GM20431 (cell line): ENCODE data around the gene DEPDC1B.
"Not testable (repeated sequence)": the region's sequence is repeated elsewhere in the genome, so short reads cannot be mapped to it uniquely, and the experiment has no call there.

ENCODE experiments used
- in situ Hi-C: fragments of 300-500 bp; cut with MseI, MboI; formaldehyde crosslinking; loops from one replicate; pipeline ENCODE4 v1.15.0; 2020; ENCODE audit warnings: low sequenced_read_pairs; ENCODE audit not compliant: unreplicated experiment

DEPDC1B gene

GRCh38 chr5:60594715-60595477, 105.1 kb downstream of the DEPDC1B start:
- in situ Hi-C loops = no loop called here

DNA sequence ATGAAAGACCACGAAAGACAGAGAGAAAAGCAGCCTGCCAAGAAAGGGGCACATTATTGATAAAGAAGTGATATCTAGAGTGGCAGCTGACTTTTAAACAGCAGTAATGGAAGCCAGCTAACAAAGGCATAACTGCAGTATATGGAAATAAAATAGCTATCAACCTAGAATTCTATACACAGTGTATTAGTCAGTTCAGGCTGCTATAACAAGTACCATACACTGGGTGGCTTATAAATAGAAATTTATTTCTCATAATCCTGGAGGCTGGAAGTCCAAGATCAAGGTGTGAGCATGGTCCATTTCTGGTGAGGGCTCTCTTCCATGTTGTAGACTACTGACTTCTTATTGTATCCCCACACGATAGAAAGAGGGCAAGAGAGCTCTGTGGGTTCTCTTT, 109.8 kb downstream of the DEPDC1B start:
- in situ Hi-C loops = no loop called here

GRCh38 chr5:60587312-60587711, 112.7 kb downstream of the DEPDC1B start:
- in situ Hi-C loops = not testable (repeated sequence)

- in situ Hi-C loops = no loop called here
Observed at GRCh38 chr5:60586307-60586901, 113.6 kb downstream of the DEPDC1B start.

DNA sequence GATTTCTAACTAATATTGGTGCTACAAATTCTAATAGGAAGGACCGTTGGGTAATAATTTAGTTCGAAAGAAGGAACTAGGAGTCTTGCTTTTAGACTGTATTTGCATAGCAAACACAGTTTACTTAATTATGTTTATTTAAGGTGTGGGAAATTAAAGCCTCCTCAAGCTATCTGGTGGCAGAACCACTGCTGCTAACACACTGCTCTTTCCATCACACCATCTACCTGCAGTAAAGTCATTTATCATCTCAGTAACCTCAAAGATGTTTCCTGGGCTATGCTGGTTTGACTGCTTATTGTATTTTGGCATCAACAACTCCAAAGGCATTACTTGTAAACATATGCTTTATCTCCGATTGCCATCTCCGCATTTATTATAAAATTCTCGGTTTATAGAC, 114.3 kb downstream of the DEPDC1B start:
- in situ Hi-C loops = no loop called here

- in situ Hi-C loops = no loop called here
Observed at GRCh38 chr5:60584304-60584703, 115.7 kb downstream of the DEPDC1B start.

- in situ Hi-C loops = no loop called here
Observed at GRCh38 chr5:60583616-60584015, 116.3 kb downstream of the DEPDC1B start.

DNA sequence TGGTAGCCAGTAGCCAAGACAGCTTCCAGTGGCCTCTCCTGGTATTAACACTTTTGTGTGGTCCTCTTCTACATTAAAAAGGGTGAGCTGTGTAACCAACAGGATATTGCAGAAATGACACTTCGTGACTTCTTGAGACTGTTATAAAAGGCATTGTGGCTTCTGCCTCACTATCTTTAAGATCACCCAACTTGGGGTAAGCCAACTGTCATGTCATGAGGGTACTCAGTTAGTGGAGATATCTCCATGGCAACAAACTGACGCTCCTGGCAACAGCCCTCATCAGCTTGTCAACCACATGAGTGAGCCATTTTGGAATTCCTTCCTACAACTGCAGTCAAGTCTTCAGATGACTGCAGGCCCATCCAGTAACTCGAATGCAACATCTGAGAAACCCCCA, 121.7 kb downstream of the DEPDC1B start:
- in situ Hi-C loops = no loop called here

DNA sequence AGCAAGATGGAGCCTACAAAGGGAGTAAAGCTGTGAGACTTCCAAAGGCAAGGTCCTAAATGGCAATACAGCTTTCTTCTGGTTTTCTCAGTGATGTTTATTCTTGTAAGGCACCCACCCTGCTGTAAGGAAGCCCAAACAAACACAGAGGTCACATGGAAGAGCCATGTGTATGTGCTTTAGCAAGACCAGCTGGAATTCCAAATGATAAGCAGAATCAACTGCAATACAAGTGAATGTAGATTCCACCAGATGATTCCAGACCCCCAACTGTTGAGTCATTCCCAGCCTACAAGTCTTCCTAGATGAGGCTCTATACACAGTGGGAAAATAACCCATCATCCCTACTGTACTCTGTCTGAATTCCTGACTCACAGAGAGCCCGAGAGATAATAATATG, 122.8 kb downstream of the DEPDC1B start:
- in situ Hi-C loops = no loop called here

GRCh38 chr5:60576425-60576824, 123.5 kb downstream of the DEPDC1B start:
- in situ Hi-C loops = no loop called here

- in situ Hi-C loops = no loop called here
Observed at GRCh38 chr5:60568646-60569045, 131.3 kb downstream of the DEPDC1B start.

- in situ Hi-C loops = no loop called here
Observed at GRCh38 chr5:60563696-60564324, 136.2 kb downstream of the DEPDC1B start.

DNA sequence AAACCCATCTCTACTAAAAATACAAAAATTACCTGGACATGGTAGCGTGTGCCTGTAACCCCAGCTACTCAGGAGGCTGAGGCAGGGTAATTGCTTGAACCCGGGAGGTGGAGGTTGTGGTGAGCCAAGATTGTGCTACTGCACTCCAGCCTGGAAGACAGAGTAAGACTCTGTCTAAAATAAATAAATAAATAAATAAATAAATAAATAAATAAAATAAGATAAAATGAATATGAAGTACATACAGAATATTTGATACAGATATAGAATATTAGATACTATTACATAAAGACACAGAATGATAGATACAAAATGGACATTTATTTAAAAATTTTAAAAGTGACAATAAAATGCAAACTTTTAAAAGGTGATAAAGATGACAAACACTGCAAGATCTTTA, 146.7 kb downstream of the DEPDC1B start:
- in situ Hi-C loops = not testable (repeated sequence)

- in situ Hi-C loops = no loop called here
Observed at GRCh38 chr5:60551829-60552228, 148.1 kb downstream of the DEPDC1B start.

GRCh38 chr5:60551250-60551649, 148.7 kb downstream of the DEPDC1B start:
- in situ Hi-C loops = no loop called here

DNA sequence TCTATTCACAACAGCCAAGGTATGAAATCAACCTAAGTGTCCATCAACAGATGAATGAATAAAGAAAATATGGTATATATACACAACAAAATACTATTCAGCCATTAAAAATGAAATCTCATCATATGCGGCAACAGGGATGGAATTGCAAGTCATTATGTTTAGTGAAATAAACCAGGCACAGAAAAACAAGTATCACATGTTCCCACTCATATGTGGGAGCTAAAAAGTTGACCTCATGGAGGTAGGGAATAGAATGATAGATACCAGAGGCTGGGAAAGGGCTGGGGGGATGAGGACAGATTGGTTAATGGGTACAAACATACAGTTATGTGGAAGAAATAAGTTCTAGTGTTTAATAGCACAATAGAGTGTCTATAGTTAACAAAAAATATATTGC, 149.7 kb downstream of the DEPDC1B start:
- in situ Hi-C loops = no loop called here

- in situ Hi-C loops = no loop called here
Observed at GRCh38 chr5:60549841-60550240, 150.1 kb downstream of the DEPDC1B start.
